ENCODE data around the gene RINL. TPM values are rescaled to one million over a fixed set of nuclear protein-coding genes. Genes with fewer than 3 reads are reported as not detected.
A peak's percentile ranks its signal among the peaks of the same experiment; 100 is the strongest.

RINL gene
- polyA plus RNA-seq, 1 donor from 2014 or later: 0.77 TPM

- H3K4me2 ChIP-seq (ENCODE audit: low read length): peak overlapping the region; percentile 99
- TF ChIP-seq MXI1 (conservative IDR thresholded peaks at IDR 0.05; ENCODE audit: poor library complexity, severe bottlenecking): peak; percentile 84
- TF ChIP-seq POLR2AphosphoS5 (IDR thresholded peaks at IDR 0.05): peak; percentile 65
- peak; percentile 51 for TF ChIP-seq TAF1 (IDR thresholded peaks at IDR 0.05; ENCODE audit: low read depth)
- no peak for TF ChIP-seq CTCF (IDR thresholded peaks at IDR 0.05; ENCODE audit: poor library complexity, severe bottlenecking)
- H3K9ac ChIP-seq (ENCODE audit: low read length): peak overlapping the region; percentile 90
- no peaks in the 10 kb centered on the region for H3K27me3 ChIP-seq (ENCODE audit: insufficient read depth, low read depth, low read length)
- H3K27ac ChIP-seq (ENCODE audit: low read length): peak overlapping the region; percentile 99
- peaks cover 10% of the 10 kb centered on the region for H3F3A ChIP-seq (ENCODE audit: insufficient read depth, low read length, poor library complexity, severe bottlenecking)
- H3K9me3 ChIP-seq (ENCODE audit: low read length): no peaks in the 10 kb centered on the region
- H2AFZ ChIP-seq (ENCODE audit: low read depth, low read length): peak overlapping the region; percentile 47
- H4K20me1 ChIP-seq (ENCODE audit: insufficient read depth): peaks cover 23% of the 10 kb centered on the region
- H3K79me2 ChIP-seq (replicated peaks; ENCODE audit: insufficient read depth, low read length): peaks cover 24% of the 10 kb centered on the region
- H3K9me2 ChIP-seq (ENCODE audit: insufficient read depth, low read length): no peaks in the 10 kb centered on the region
- H3K36me3 ChIP-seq (ENCODE audit: insufficient read depth, low read length): no peaks in the 10 kb centered on the region
- peak overlapping the region; percentile 71 for H3K4me3 ChIP-seq (ENCODE audit: low read length)
Observed at GRCh38 chr19:38851622-38852230, 26.3 kb downstream of the RINL start.

GRCh38 chr19:38850976-38851621 lies 27.0 kb downstream of the RINL start:
- H3K79me2 ChIP-seq (replicated peaks; ENCODE audit: insufficient read depth, low read length): peaks cover 28% of the 10 kb centered on the region
- H2AFZ ChIP-seq (ENCODE audit: low read depth, low read length): peak overlapping the region; percentile 47
- H3K36me3 ChIP-seq (ENCODE audit: insufficient read depth, low read length): no peaks in the 10 kb centered on the region
- H3K9me2 ChIP-seq (ENCODE audit: insufficient read depth, low read length): no peaks in the 10 kb centered on the region
- peak overlapping the region; percentile 90 for H3K9ac ChIP-seq (ENCODE audit: low read length)
- peak overlapping the region; percentile 99 for H3K27ac ChIP-seq (ENCODE audit: low read length)
- H3K9me3 ChIP-seq (ENCODE audit: low read length): no peaks in the 10 kb centered on the region
- H4K20me1 ChIP-seq (ENCODE audit: insufficient read depth): peaks cover 25% of the 10 kb centered on the region
- no peaks in the 10 kb centered on the region for H3K27me3 ChIP-seq (ENCODE audit: insufficient read depth, low read depth, low read length)
- H3F3A ChIP-seq (ENCODE audit: insufficient read depth, low read length, poor library complexity, severe bottlenecking): peaks cover 10% of the 10 kb centered on the region
- peak overlapping the region; percentile 99 for H3K4me2 ChIP-seq (ENCODE audit: low read length)
- H3K4me3 ChIP-seq (ENCODE audit: low read length): peak overlapping the region; percentile 71
- peak; percentile 64 for TF ChIP-seq REST (IDR thresholded peaks at IDR 0.05; ENCODE audit: borderline replicate concordance)
- TF ChIP-seq MXI1 (conservative IDR thresholded peaks at IDR 0.05; ENCODE audit: poor library complexity, severe bottlenecking): no peak

- Histone ChIP-seq H3K79me2 (replicated peaks; ENCODE audit: insufficient read depth, low read length) (peaks cover 33% of the 10 kb centered on the region), H2AFZ (ENCODE audit: low read depth, low read length) (peak overlapping the region; percentile 47), H3K4me3 (ENCODE audit: low read length) (peak overlapping the region; percentile 71), H4K20me1 (ENCODE audit: insufficient read depth) (peaks cover 26% of the 10 kb centered on the region), H3K9ac (ENCODE audit: low read length) (peak overlapping the region; percentile 90), H3K27ac (ENCODE audit: low read length) (peak overlapping the region; percentile 99), H3F3A (ENCODE audit: insufficient read depth, low read length, poor library complexity, severe bottlenecking) (peaks cover 10% of the 10 kb centered on the region), H3K36me3 (ENCODE audit: insufficient read depth, low read length) (no peaks in the 10 kb centered on the region), H3K27me3 (ENCODE audit: insufficient read depth, low read depth, low read length) (no peaks in the 10 kb centered on the region), H3K9me3 (ENCODE audit: low read length) (no peaks in the 10 kb centered on the region), H3K4me2 (ENCODE audit: low read length) (peak overlapping the region; percentile 99), H3K9me2 (ENCODE audit: insufficient read depth, low read length) (no peaks in the 10 kb centered on the region)
- peak; percentile 75 for TF ChIP-seq MXI1 (conservative IDR thresholded peaks at IDR 0.05; ENCODE audit: poor library complexity, severe bottlenecking)
- no peak for TF ChIP-seq TAF1 (IDR thresholded peaks at IDR 0.05; ENCODE audit: low read depth)
- TF ChIP-seq EZH2 (IDR thresholded peaks at IDR 0.05; ENCODE audit: borderline replicate concordance, insufficient read depth, low read length, poor library complexity, severe bottlenecking): no peak
- peak; percentile 91 for TF ChIP-seq POLR2AphosphoS5 (IDR thresholded peaks at IDR 0.05)
- peak; percentile 28 for TF ChIP-seq RAD21 (conservative IDR thresholded peaks at IDR 0.05)
- TF ChIP-seq CTCF (IDR thresholded peaks at IDR 0.05; ENCODE audit: poor library complexity, severe bottlenecking): peak; percentile 35
- peak; percentile 78 for TF ChIP-seq REST (IDR thresholded peaks at IDR 0.05; ENCODE audit: borderline replicate concordance)
- TF ChIP-seq SMC3 (conservative IDR thresholded peaks at IDR 0.05; ENCODE audit: poor library complexity): peak; percentile 43
Observed at GRCh38 chr19:38850436-38850975, 27.6 kb downstream of the RINL start.

All from neural cell (in vitro differentiated cells).